Activated naive CD8-positive, alpha-beta T cell treated with anti-CD3 and anti-CD28 coated beads, Interleukin-2, amount 10 ng/mL, durations not matched to agents 7 days and 5 days (primary cell): ENCODE results near the gene FCN2. TPM values are rescaled to one million over a fixed set of nuclear protein-coding genes. Genes with fewer than 3 reads are reported as not detected.

Source experiments
- ATAC-seq: fragments of 150-1000 bp; cut with Tn5 transposase; one replicate; pipeline ENCODE4 v1.10.0; 2021; ENCODE audit warnings: low read depth, moderate library complexity
- POLR2A ChIA-PET: fragments of 350-600 bp; sonication (Branson Sonifier 250); formaldehyde crosslinking; loops from one replicate; lab custom pipeline; 2021; ENCODE audit warnings: antibody characterized with exemption; lab: Charles Lee
- DNase-seq: peaks from one replicate; pipeline ENCODE4 v3.0.0; 2021
- H3K27ac Mint-ChIP-seq: one replicate; pipeline ENCODE4 v1.8.0; 2022; ENCODE audit warnings: mild to moderate bottlenecking, mixed read lengths
- H3K27me3 Mint-ChIP-seq: one replicate; pipeline ENCODE4 v1.8.0; 2022; ENCODE audit warnings: mild to moderate bottlenecking, moderate library complexity, mixed read lengths
- H3K36me3 Mint-ChIP-seq: one replicate; pipeline ENCODE4 v1.8.0; 2021; ENCODE audit warnings: mild to moderate bottlenecking, mixed read lengths
- H3K4me1 Mint-ChIP-seq: one replicate; pipeline ENCODE4 v1.8.0; 2021; ENCODE audit warnings: mixed read lengths
- H3K4me3 Mint-ChIP-seq: one replicate; pipeline ENCODE4 v1.8.0; 2022; ENCODE audit warnings: mild to moderate bottlenecking, moderate library complexity, mixed read lengths
- H3K9me3 Mint-ChIP-seq: one replicate; pipeline ENCODE4 v1.8.0; 2021; ENCODE audit warnings: mixed read lengths
- total RNA-seq, 2 experiments: library from RNA; stranded (reverse); gene quantifications; one replicate each; pipeline ENCODE4 v1.2.3, GENCODE V29; 2021

The FCN2 gene
- total RNA-seq, 2 experiments from 2014 or later, result not detected

GRCh38 chr9:134868751-134869553 is 11.7 kb upstream of the FCN2 start:
- no peak overlapping the region for H3K27ac Mint-ChIP-seq
- POLR2A ChIA-PET, result no interaction called here
- H3K27me3 Mint-ChIP-seq, result peaks cover 4% of the 10 kb centered on the region
- H3K4me1 Mint-ChIP-seq, result no peaks in the 10 kb centered on the region
- DNase-seq, result no peak
- H3K9me3 Mint-ChIP-seq, result no peaks in the 10 kb centered on the region
- H3K36me3 Mint-ChIP-seq, result no peaks in the 10 kb centered on the region
- no peak overlapping the region for H3K4me3 Mint-ChIP-seq
- no peak for ATAC-seq

- H3K27ac Mint-ChIP-seq, result no peak overlapping the region
- no peak for DNase-seq
- no peaks in the 10 kb centered on the region for H3K4me1 Mint-ChIP-seq
- no peaks in the 10 kb centered on the region for H3K36me3 Mint-ChIP-seq
- no peak for ATAC-seq
- no peaks in the 10 kb centered on the region for H3K9me3 Mint-ChIP-seq
- POLR2A ChIA-PET, result no interaction called here
- H3K4me3 Mint-ChIP-seq, result no peak overlapping the region
- H3K27me3 Mint-ChIP-seq, result peaks cover 6% of the 10 kb centered on the region
Observed at GRCh38 chr9:134869554-134870300, 10.9 kb upstream of the FCN2 start.

- POLR2A ChIA-PET, result no interaction called here
- DNase-seq (no peak), ATAC-seq (no peak)
- Mint-ChIP-seq H3K4me3 (no peak overlapping the region), H3K27ac (no peak overlapping the region), H3K9me3 (no peaks in the 10 kb centered on the region), H3K4me1 (no peaks in the 10 kb centered on the region), H3K36me3 (no peaks in the 10 kb centered on the region), H3K27me3 (peaks cover 8% of the 10 kb centered on the region)
Observed at GRCh38 chr9:134870301-134870694, 10.3 kb upstream of the FCN2 start.

GRCh38 chr9:134870746-134871662 is 9.6 kb upstream of the FCN2 start:
- no peaks in the 10 kb centered on the region for H3K36me3 Mint-ChIP-seq
- H3K27ac Mint-ChIP-seq, result no peak overlapping the region
- peaks cover 8% of the 10 kb centered on the region for H3K27me3 Mint-ChIP-seq
- H3K4me1 Mint-ChIP-seq, result no peaks in the 10 kb centered on the region
- no peaks in the 10 kb centered on the region for H3K9me3 Mint-ChIP-seq
- no peak overlapping the region for H3K4me3 Mint-ChIP-seq
- POLR2A ChIA-PET, result no interaction called here
- no peak for DNase-seq
- ATAC-seq, result no peak

GRCh38 chr9:134871697-134872340 is 8.8 kb upstream of the FCN2 start:
- Mint-ChIP-seq H3K36me3 (no peaks in the 10 kb centered on the region), H3K4me1 (no peaks in the 10 kb centered on the region), H3K9me3 (no peaks in the 10 kb centered on the region), H3K4me3 (no peak overlapping the region), H3K27ac (no peak overlapping the region), H3K27me3 (peaks cover 9% of the 10 kb centered on the region)
- no peak for DNase-seq
- no peak for ATAC-seq
- POLR2A ChIA-PET, result no interaction called here

GRCh38 chr9:134872482-134873231 is 8.0 kb upstream of the FCN2 start:
- no peak for ATAC-seq
- Mint-ChIP-seq H3K9me3 (no peaks in the 10 kb centered on the region), H3K27me3 (peaks cover 14% of the 10 kb centered on the region), H3K4me1 (no peaks in the 10 kb centered on the region), H3K36me3 (no peaks in the 10 kb centered on the region), H3K4me3 (no peak overlapping the region), H3K27ac (no peak overlapping the region)
- POLR2A ChIA-PET, result no interaction called here
- DNase-seq, result no peak

- Mint-ChIP-seq H3K4me1 (no peaks in the 10 kb centered on the region), H3K9me3 (no peaks in the 10 kb centered on the region), H3K4me3 (no peak overlapping the region), H3K27me3 (peaks cover 14% of the 10 kb centered on the region), H3K27ac (no peak overlapping the region), H3K36me3 (no peaks in the 10 kb centered on the region)
- DNase-seq, result no peak
- ATAC-seq, result no peak
- POLR2A ChIA-PET, result no interaction called here
Observed at GRCh38 chr9:134875371-134875770, 5.2 kb upstream of the FCN2 start.

- POLR2A ChIA-PET, result no interaction called here
- Mint-ChIP-seq H3K4me3 (no peak overlapping the region), H3K27ac (no peak overlapping the region), H3K9me3 (no peaks in the 10 kb centered on the region), H3K4me1 (no peaks in the 10 kb centered on the region), H3K36me3 (no peaks in the 10 kb centered on the region), H3K27me3 (peaks cover 14% of the 10 kb centered on the region)
- no peak for ATAC-seq
- no peak for DNase-seq
Observed at GRCh38 chr9:134877541-134877940, 3.1 kb upstream of the FCN2 start.

GRCh38 chr9:134879664-134880483 is 736 bp upstream of the FCN2 start:
- Mint-ChIP-seq H3K4me3 (no peak overlapping the region), H3K4me1 (no peaks in the 10 kb centered on the region), H3K27me3 (peaks cover 8% of the 10 kb centered on the region), H3K9me3 (no peaks in the 10 kb centered on the region), H3K27ac (no peak overlapping the region), H3K36me3 (no peaks in the 10 kb centered on the region)
- DNase-seq, result no peak
- POLR2A ChIA-PET, result no interaction called here
- ATAC-seq, result no peak

GRCh38 chr9:134881313-134881670 is 682 bp downstream of the FCN2 start:
- DNase-seq, result no peak
- no peak overlapping the region for H3K4me3 Mint-ChIP-seq

GRCh38 chr9:134882204-134882785 is 1.7 kb downstream of the FCN2 start:
- Mint-ChIP-seq H3K27me3 (peaks cover under 1% of the 10 kb centered on the region), H3K4me3 (no peak overlapping the region), H3K27ac (no peak overlapping the region), H3K36me3 (no peaks in the 10 kb centered on the region), H3K4me1 (no peaks in the 10 kb centered on the region), H3K9me3 (no peaks in the 10 kb centered on the region)
- POLR2A ChIA-PET, result no interaction called here
- DNase-seq (no peak), ATAC-seq (no peak)

More at GRCh38 chr9:134881313-134881670, 682 bp downstream of the FCN2 start:
- Mint-ChIP-seq H3K4me1 (no peaks in the 10 kb centered on the region), H3K9me3 (no peaks in the 10 kb centered on the region), H3K36me3 (no peaks in the 10 kb centered on the region), H3K27me3 (peaks cover 6% of the 10 kb centered on the region), H3K27ac (no peak overlapping the region)
- no peak for ATAC-seq
- POLR2A ChIA-PET, result no interaction called here
